OCI-M1 (cell line): ENCODE measurements around the gene KCNH1.
A peak's percentile ranks its signal among the peaks of the same experiment; 100 is the strongest.

Experiments
- DNase-seq: peaks from one replicate; lab custom pipeline; 2025; lab: John Stamatoyannopoulos, UW

KCNH1 gene, protein sequence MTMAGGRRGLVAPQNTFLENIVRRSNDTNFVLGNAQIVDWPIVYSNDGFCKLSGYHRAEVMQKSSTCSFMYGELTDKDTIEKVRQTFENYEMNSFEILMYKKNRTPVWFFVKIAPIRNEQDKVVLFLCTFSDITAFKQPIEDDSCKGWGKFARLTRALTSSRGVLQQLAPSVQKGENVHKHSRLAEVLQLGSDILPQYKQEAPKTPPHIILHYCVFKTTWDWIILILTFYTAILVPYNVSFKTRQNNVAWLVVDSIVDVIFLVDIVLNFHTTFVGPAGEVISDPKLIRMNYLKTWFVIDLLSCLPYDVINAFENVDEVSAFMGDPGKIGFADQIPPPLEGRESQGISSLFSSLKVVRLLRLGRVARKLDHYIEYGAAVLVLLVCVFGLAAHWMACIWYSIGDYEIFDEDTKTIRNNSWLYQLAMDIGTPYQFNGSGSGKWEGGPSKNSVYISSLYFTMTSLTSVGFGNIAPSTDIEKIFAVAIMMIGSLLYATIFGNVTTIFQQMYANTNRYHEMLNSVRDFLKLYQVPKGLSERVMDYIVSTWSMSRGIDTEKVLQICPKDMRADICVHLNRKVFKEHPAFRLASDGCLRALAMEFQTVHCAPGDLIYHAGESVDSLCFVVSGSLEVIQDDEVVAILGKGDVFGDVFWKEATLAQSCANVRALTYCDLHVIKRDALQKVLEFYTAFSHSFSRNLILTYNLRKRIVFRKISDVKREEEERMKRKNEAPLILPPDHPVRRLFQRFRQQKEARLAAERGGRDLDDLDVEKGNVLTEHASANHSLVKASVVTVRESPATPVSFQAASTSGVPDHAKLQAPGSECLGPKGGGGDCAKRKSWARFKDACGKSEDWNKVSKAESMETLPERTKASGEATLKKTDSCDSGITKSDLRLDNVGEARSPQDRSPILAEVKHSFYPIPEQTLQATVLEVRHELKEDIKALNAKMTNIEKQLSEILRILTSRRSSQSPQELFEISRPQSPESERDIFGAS

DNA sequence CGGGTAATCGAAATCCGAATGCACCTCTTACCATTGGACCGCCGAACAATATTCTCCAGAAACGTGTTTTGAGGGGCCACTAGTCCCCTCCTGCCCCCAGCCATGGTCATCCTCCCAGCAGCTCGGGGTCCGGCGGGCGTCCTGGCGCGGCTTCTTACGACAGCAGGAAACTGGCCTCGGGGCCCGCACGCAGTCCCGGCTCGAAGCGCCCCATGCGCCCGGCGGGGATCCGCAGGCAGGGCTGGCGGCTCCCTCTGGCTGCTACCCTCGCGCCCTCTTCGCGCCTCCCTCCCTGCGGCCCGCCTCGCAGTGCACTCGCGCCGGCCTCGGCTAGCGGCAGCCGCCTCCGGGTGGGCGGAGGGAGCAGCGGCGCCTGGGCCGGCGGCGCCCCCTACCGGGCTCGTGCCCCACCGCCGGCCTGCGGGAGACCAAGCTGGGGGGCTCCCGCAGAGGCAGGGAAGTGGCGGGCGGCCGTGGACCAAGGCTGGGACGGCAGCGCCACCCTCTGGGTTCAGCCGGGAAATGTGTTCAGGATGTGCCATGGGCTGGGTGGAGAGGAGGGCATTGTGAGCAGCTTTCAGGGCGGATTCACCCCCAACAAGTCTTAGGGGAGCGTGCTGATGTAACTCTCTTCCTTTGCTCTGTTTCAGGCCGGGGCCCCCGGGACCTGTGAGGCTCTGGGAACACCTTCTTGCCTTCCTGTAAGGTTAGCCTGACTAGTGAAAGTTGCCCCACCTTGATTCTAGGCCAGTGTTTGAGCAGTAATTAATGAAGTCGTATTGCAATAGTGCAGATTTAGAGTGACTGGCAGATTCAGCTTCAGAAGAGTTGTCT lies at the start of gene KCNH1:
Gene KCNH1, minus strand, starts transcription at position 313 of the 834 bp plus-strand sequence. Its CDS starts 203 bp downstream, at position 110.
- peak; percentile 82 for DNase-seq

DNA sequence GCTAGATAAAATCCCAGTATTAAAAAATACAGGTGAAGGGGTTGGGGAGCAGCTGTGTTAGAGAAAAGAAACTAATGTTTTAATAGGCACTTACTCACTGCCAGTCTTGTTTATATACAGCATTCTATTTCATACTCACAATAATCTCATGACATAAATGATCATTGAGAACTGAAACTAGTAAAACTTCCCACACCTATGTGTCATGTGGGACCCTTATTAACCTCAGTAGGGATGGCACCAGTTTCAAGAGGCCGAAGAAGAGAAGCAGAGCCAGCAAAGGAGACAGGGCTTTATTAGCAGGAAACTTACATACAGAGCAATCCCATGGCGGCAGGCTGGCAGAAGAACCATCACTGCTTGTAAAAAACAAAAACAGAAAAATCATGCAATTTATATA lies 48.8 kb upstream of the KCNH1 start:
- no peak for DNase-seq

DNA sequence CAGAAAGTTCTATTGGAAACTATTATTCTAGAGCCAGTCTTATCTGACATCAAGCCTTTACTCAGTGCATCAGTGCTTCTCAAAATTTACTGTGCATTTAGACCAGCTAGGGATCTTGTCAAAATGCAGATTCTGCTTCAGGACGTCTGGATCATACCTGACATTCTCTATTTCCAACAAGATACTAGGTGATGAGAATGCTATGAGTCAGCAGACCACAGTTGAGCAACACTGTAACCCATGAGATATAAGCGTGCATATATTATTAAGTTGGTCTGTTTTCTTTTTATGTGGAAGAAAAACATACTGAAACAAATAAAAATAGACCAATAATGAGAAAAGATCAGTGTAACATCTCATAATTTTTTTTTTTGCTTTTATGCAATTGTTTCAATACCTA lies 40.4 kb upstream of the KCNH1 start:
- DNase-seq, result no peak

DNA sequence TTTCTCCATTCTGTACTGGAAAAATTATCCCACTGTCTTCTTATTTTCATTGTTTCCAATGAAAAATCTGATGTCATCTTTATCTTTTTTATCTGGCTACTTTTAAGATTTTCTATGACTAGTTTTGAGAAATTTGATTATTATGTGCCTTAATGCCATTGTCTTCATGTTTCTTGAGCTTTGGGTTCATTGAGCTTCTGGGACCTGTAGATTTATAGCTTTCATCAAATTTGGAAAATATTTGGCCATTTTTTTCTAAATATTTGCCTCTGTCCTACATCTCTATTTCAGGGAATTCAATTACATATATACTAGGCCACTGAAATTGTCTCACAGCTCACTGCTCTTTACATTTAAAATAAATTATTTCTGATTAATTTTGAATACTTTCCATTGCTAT lies 38.7 kb upstream of the KCNH1 start:
- DNase-seq, result no peak

DNA sequence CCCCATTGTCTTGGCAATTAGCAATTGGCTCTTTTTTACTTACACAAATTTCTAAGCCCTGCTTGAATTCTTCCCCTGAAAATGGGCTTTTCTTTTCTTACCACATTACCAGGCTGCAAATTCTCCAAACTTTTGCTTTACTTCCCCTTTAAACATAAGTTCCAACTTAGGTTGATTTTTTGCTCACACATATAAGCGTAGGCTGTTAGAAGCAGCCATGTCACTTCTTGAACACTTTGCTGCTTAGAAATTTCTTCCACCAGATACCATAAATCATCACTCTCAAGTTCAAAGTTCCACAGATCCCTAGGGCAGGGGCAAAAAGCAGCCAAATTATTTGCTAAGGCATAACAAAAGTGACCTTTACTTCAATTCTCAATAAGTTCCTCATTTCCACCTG lies 35.4 kb upstream of the KCNH1 start:
- DNase-seq, result no peak

DNA sequence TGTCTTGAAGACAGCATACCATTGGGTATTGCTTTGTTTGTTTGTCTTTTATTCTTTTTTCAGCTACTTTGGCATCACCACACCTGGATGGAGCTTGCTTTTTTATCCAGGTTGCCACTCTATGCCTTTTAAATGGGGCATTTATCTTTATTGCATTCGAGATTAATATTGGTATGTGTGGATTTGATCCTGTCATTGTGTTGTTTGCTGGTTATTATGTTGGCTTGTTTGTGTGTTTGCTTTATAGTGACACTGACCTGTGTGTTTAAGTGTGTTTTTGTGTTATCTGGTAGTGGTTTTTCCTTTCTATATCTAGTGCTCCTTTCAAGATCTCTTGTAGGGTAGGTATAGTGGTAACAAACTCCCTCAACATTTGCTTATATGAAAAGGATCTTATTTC lies 24.9 kb upstream of the KCNH1 start:
- DNase-seq, result no peak

DNA sequence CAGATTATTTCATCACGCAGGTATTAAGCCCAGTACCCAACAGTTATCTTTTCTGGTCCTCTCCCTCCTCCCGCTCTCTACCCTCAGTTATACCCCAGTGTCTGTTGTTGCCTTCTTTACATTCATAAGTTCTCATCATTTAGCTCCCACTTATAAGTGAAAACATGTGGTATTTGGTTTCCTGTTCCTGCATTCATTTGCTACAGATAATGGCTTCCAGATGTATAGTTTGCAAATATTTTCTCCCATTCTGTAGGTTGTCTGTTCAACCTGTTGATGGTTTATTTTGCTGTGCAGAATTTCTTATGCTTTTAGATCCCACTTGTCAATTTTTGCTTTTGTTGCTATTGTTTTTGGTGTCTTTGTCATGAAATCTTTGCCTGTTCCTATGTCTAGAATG lies 21.1 kb upstream of the KCNH1 start:
- DNase-seq, result no peak

DNA sequence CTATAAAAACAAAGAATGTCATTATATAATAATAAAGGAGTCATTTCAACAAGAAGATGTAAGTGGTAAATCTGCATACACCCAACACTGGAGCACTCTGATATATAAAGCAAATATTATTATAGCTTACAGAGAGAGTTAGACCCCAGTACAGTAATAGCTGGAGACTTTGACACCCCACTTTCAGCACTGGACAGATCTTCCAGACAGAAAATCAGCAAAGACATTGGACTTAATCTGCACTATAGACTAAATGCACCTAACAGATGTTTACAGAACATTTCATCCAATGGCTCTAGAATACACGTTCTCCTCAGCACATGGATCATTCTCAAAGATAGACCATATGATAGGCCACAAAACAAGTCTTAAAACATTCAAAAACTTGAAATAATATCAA lies 20.0 kb upstream of the KCNH1 start:
- DNase-seq, result no peak

DNA sequence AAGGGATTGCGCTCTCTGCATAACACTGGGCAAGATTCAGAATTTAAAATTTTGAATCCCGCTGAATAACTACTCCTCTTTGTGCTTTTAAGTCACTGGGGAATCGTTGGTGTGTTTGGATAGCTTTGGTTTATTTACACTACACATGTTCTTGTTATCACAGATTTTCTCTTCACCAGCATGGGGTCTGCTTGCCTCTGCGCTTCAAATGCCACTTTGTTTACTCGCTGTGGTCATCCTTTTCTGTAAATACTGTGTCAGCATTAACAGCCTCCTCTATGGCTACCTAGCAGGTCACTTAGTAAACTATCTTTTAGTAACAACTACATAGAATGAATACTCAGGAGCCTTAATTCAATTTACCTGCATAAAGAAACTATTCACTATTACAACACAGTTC lies 14.4 kb upstream of the KCNH1 start:
- DNase-seq, result no peak

DNA sequence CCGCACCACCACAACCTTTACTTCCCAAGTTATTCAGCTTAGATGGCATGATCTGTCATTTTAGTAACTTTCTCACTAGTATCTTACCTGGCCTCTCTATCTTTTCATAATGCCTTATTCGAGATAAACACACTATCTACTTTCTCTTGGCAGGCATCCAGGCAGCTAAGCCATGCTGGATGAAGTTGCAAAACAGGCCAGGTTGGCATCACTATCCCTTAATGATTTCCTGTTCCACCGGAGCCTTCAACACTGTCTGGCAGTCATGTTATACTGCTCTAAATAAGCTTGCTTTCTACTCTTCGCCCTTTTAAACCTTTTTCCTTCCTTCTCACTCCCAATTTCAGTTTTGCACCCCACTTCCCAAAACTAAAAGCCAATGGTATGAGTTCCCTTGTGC lies 12.0 kb upstream of the KCNH1 start:
- DNase-seq, result no peak

DNA sequence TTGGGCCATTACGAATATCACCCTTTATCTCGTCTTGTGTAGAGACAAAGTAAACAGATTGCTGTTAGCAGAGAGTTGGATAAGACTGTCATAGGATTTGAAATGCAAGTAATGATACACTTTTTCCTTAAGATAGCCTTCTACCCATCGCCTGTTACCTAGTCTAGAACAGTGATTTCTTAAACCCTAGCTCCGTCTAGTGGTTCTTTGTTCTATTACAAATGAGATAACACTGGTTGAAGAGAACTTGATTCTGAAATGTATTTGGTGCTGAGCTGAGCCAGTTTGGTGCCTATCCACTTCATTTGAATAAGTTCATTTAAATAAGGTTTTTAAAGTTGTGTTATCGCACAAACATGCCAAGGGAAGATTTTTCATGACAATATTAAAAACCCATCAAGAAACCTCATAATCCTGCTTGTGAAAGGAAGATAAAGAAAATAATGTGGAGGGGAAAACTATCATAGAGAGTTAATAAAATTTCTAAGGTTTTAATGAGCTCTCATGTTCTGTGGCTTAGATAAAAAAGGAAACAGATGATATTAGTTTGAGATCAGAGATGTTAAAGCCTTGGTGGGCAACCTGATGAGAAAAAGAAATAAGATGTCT lies 1.5 kb upstream of the KCNH1 start:
- DNase-seq, result peak; percentile 84

DNA sequence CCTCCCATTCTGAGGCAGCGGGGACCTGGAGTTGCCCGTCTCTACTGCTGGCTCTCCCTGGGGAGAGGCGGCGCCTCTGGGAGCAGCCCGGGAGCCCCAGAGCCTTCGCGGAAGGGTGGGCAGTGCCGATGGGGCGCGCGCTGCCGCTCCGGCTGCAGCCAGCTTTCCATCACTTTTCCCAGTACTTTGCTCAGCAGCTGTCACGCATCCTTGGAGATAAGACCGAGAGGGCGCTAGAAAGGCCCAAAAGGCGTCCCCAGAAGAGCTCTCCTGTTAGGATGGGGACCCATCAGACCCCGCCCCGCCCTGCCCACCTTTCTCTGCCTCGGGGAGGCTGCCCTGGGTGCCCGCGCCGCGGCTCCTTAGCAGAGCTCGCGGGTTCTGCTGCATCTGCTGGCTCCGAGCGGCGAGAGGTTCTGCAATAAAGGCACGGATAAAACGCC lies 534 bp downstream of the KCNH1 start:
- DNase-seq, result no peak

DNA sequence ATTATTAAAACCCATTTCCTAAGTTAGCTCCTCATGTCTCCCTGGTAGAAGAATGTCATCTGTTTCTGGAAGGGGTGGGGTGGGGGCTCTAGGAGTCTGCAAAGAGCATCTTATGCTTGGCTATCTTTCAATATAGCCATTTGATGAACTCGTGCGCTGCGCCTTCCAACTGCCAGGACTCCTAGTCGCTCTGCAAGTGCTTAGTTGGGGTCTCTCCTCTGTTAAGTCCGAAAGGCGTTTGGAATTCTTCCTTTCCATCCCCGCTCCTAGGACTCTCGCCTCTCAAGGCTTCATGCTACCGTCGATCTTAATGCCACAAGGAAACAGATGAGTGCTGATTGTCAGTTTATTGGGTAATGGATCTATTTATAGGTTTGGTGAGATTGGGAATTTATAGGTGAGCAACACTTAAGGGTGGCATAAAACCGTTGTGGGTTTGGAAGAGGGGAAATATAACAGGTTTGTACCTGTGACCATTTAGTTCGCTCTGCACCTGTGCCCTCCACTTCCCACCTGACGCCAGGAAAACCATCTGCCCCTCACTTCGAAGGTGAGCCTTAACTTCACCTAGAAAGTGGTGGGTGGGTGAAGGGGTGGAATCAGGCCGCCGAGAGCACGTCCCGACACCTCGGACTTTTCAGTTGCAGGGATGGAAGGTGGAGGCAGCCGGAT lies 1.1 kb downstream of the KCNH1 start:
- no peak for DNase-seq

DNA sequence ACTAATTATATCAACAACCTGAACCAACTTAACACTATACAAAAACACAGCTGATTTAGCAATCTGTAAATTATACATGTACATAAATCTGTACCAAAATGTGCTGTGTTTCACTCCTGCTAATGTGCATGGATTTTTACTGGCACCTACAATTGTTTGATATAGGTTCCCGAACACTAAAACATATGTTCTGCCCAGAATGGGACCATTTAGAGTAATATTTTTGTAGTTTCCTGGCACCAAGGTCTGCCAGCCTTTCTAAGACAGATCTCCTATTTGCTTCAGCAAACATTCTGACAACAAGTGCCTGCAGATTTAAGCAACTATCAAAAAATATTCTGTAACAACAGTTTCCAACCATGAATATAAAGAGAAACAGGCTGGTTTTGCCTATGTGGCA lies 4.2 kb downstream of the KCNH1 start:
- DNase-seq, result no peak

DNA sequence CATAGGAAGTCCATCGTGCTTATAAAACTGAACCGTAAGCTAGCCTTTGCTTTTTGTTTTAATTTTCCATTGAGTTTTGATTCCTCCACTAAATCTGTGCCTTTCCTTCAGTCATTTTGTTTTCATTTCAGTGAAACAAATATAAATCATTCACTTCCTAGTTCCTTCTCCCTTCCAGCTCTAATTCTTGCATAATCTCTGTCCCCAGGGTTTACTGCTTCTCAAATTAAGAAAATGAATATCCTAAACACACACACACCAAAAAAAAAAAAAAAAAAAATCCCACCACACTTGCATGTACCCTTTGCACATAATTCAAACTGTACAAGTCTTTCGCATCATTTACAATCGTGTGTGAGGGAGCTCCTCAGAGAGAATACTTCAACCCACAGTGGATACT lies 6.8 kb downstream of the KCNH1 start:
- no peak for DNase-seq

DNA sequence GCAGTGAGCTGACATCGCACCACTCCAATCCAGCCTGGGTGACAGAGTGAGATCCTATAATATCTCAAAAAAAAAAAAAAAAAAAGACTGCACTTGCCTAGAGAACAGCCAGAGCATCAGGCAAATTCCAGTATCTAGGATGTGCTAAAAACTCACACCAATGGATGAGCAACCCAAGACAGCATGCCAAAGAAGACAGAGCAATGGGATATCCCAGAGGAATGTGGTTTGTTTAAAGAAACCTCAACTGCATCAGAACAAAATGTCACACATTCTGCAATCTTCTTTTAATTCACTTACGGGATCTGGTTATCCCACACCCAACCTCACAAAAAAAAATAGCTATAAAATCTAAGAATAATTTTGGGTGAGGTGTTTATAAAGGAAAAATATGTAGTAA lies 7.3 kb downstream of the KCNH1 start:
- no peak for DNase-seq

DNA sequence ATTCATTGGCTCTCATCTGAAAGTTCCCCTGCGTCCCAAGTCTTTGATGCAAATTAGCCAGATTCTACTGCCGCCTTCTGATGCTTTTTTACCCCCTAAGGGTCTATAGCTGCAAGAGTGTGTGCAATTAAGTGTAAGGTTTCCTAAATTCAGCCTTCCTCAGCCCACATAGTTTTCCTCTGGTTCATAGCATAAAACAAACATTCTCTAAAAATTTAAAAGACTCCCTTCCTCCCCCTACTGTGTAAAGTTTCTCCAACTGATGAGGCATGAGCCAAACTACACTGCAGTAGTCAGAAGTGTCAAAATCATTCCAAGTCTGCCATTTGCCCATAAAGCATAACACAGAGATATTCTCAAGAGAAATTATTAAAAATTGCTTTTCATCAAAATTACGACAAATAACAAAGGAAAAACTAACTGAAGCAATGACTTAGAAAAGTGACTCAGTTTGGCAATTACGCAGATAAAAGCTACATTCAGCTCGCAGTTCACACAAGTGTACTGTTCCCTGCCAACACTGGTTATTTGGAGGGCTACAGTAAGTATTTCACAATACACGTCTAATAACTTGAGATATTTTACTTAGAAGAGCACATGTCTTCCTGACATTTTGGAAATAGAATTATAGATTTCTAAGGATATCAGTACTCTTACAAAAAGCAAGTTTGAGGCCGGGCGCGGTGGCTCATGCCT lies 15.4 kb downstream of the KCNH1 start:
- no peak for DNase-seq

DNA sequence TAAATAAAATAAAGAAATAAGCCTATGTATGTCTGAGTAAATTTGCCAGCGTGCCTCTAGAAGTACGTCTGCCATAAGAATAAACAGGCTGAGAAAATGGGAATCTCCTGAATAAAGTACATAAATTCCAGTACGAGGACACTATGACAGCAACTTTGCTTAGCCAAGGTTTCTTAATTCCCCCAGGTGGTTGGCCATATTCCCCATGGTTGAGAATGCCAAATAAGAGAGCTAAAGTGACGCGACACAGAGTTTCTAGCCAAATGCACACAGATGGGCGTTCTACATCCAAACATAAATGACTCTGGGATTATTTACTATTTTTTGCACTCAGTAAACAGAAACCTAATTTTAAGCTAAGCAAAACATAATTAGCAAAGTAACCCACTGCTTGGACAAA lies 19.5 kb downstream of the KCNH1 start:
- DNase-seq, result no peak

DNA sequence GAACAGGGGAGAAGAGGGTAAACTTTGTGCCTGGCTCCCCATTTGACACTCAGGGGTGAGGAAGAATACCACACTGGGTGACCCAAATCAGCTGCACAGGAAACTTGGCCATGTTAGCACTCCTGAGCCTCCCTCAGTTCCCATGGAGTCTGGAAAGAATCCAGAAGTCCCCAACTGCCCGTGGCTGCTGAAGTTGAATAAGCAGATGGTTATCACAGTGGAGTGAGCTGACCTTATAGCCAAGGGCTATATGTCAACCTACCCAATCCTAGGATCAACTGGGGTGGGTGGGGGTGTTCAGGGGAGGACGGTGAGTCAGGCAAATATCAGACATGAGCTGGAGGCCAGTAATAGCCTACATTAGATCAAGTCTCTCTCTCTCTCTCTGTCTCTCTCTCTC lies 20.4 kb downstream of the KCNH1 start:
- DNase-seq, result no peak

DNA sequence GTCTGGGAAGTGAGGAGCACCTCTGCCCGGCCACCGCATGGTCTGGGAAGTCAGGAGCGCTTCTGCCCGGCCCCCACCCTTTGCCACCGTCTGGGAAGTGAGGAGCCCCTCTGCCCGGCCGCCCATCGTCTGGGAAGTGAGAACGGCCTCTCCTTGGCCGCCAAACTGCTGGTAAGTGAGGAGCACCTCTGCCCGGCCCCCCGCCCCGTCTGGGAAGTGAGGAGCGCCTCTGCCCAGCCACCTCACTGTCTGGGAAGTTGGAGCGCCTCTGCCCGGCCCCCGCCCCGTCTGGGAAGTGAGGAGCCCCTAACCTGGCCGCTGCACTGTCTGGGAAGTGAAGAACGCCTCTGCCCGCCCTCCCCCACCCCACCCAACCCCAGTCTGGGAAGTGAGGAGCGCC lies 22.6 kb downstream of the KCNH1 start:
- DNase-seq, result no peak

DNA sequence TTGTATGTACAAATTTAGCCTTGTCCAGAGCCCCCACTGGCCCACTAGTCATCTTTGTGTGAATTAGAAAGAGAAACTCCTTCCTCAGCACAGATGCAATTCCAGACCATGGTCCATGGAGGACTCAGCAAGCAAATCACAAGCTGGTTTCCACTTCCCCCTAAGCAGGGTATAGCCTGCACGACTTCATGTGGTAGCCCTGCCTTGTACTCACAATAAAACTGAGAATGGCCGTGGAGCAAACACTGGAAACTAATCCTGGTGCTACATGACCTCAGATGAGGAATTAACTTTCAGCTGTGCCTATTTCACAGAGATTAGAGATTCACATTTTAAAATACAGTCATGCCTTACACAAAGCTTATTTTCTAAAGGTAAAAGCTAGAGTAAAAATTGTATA lies 32.5 kb downstream of the KCNH1 start:
- no peak for DNase-seq
